Stomach (tissue), 4 donors: ENCODE data around the gene ZFP2.

ENCODE experiments used
- EP300 ChIP-seq: sonication (generic); formaldehyde crosslinking; IDR thresholded peaks from one replicate; pipeline ENCODE4 v1.6.1; 2017; ENCODE audit warnings: antibody characterized with exemption
- POLR2AphosphoS5 ChIP-seq, 3 donors: sonication (generic); formaldehyde crosslinking; IDR thresholded peaks; one replicate each; pipeline ENCODE4 v1.6.1; 2016; ENCODE audit warnings: antibody characterized with exemption in 3 of 3
- TF ChIP-seq, protein P1 (sequence below), 7 experiments: fragments of 450-650 bp in 4 of 7; fragments of 200-600 bp in 3 of 7; sonication (generic) in 3 of 7; IDR thresholded peaks; one replicate each; pipeline ENCODE4 v1.5.1; 2016 to 2019; ENCODE audit warnings: antibody characterized with exemption in 7 of 7, control low read depth in 2 of 7, mild to moderate bottlenecking in 1 of 7

DNA sequence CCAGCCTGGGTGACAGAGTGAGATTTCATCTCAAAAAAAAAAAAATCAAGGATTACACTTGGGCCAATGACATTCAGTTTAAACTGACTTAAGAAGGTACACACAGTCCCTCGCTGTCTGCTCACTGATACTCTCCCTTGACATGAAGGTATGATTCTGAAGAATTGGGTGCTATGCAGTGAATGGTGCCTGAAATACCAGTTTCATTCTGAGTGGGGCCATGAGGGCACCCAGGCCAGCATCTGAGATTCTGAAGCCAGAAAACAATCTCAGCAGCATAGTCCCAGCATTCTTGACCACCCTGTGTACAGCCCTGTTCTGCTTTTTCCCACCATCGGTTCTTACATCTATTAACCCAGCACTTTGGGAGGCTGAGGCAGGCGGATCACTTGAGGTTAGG, 43.8 kb upstream of the ZFP2 start:
- no peak for TF ChIP-seq EP300
- TF ChIP-seq, protein P1, sequence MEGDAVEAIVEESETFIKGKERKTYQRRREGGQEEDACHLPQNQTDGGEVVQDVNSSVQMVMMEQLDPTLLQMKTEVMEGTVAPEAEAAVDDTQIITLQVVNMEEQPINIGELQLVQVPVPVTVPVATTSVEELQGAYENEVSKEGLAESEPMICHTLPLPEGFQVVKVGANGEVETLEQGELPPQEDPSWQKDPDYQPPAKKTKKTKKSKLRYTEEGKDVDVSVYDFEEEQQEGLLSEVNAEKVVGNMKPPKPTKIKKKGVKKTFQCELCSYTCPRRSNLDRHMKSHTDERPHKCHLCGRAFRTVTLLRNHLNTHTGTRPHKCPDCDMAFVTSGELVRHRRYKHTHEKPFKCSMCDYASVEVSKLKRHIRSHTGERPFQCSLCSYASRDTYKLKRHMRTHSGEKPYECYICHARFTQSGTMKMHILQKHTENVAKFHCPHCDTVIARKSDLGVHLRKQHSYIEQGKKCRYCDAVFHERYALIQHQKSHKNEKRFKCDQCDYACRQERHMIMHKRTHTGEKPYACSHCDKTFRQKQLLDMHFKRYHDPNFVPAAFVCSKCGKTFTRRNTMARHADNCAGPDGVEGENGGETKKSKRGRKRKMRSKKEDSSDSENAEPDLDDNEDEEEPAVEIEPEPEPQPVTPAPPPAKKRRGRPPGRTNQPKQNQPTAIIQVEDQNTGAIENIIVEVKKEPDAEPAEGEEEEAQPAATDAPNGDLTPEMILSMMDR (IDR thresholded peaks at IDR 0.05), result no peak
- TF ChIP-seq POLR2AphosphoS5 (IDR thresholded peaks at IDR 0.05), result no peak
